Inflammatory macrophage treated with lipopolysaccharide for 4 hours (primary cell): Measurements from ENCODE around the gene SPP2.

Experiments used
- DNase-seq: peaks from one replicate; pipeline ENCODE4 v3.0.0-alpha.2; 2020

The SPP2 gene

GRCh38 chr2:234044157-234044556 lies 6.3 kb upstream of the SPP2 start:
- no peak for DNase-seq

GRCh38 chr2:234046521-234046920 lies 4.0 kb upstream of the SPP2 start:
- DNase-seq = no peak

GRCh38 chr2:234047361-234047760 lies 3.1 kb upstream of the SPP2 start:
- no peak for DNase-seq

GRCh38 chr2:234048049-234048448 lies 2.5 kb upstream of the SPP2 start:
- DNase-seq = no peak

GRCh38 chr2:234051374-234052070 lies 1.0 kb downstream of the SPP2 start:
- no peak for DNase-seq

- DNase-seq = no peak
Observed at GRCh38 chr2:234058881-234059280, 8.4 kb downstream of the SPP2 start.

GRCh38 chr2:234060236-234060635 lies 9.7 kb downstream of the SPP2 start:
- DNase-seq = no peak

- DNase-seq = no peak
Observed at GRCh38 chr2:234061624-234062257, 11.2 kb downstream of the SPP2 start.

GRCh38 chr2:234066587-234066986 lies 16.1 kb downstream of the SPP2 start:
- no peak for DNase-seq

- DNase-seq = no peak
Observed at GRCh38 chr2:234071664-234072063, 21.2 kb downstream of the SPP2 start.

- DNase-seq = no peak
Observed at GRCh38 chr2:234072454-234072853, 22.0 kb downstream of the SPP2 start.

- no peak for DNase-seq
Observed at GRCh38 chr2:234074751-234075517, 24.4 kb downstream of the SPP2 start.

GRCh38 chr2:234075518-234075915 lies 25.0 kb downstream of the SPP2 start:
- no peak for DNase-seq

- no peak for DNase-seq
Observed at GRCh38 chr2:234075947-234076346, 25.4 kb downstream of the SPP2 start.

GRCh38 chr2:234076451-234076850 lies 25.9 kb downstream of the SPP2 start:
- no peak for DNase-seq

GRCh38 chr2:234078129-234078528 lies 27.6 kb downstream of the SPP2 start:
- no peak for DNase-seq

GRCh38 chr2:234081970-234082822 lies 31.7 kb downstream of the SPP2 start:
- DNase-seq = no peak

- DNase-seq = no peak
Observed at GRCh38 chr2:234083572-234084348, 33.3 kb downstream of the SPP2 start.

GRCh38 chr2:234091432-234091879 lies 41.0 kb downstream of the SPP2 start:
- DNase-seq = no peak

GRCh38 chr2:234091883-234092282 lies 41.4 kb downstream of the SPP2 start:
- no peak for DNase-seq

- DNase-seq = no peak
Observed at GRCh38 chr2:234092344-234092743, 41.8 kb downstream of the SPP2 start.

- DNase-seq = no peak
Observed at GRCh38 chr2:234095301-234095700, 44.8 kb downstream of the SPP2 start.
